ENCODE measurements around the gene PI4K2A. TPM values are rescaled to one million over a fixed set of nuclear protein-coding genes. Genes with fewer than 3 reads are reported as not detected.

PI4K2A gene
- total and polyA plus RNA-seq, 2 of the 4 experiments (the other 2 are of a cell fraction): 15.8 to 27.3 TPM

GRCh38 chr10:97669571-97669970 is 29.1 kb downstream of the PI4K2A start:
- ATAC-seq (ENCODE audit: low read depth) (no peak), DNase-seq (no peak)
- intact Hi-C loops (cut with micrococcal nuclease) (no loop called here), in situ Hi-C loops (cut with MboI; ENCODE audit: low sequenced_read_pairs) (no loop called here), dilution Hi-C loops (cut with HindIII; ENCODE audit: low sequenced_read_pairs, unreplicated experiment) (no loop called here)
- ChIA-PET POLR2A (ENCODE audit: unreplicated experiment) (no interaction called here), CTCF (no interaction called here)
- Histone ChIP-seq H3K18ac (ENCODE audit: low read depth, low read length) (no peak overlapping the region), H2BK5ac (ENCODE audit: low read depth, low read length, poor library complexity, severe bottlenecking) (no peak overlapping the region), H2BK120ac (ENCODE audit: low read depth, low read length) (no peak overlapping the region), H2AK5ac (ENCODE audit: low read depth, low read length) (no peak overlapping the region), H3K9me1 (ENCODE audit: insufficient read depth, low read length) (no peaks in the 10 kb centered on the region), H3K4me1 (ENCODE audit: control insufficient read depth, insufficient read depth, low read length) (no peaks in the 10 kb centered on the region), H4K5ac (ENCODE audit: low read depth, low read length) (no peak overlapping the region), H3K4me3 (ENCODE audit: insufficient read depth, low read depth, low read length) (no peak overlapping the region), H3K4me2 (ENCODE audit: low read depth, low read length) (no peak overlapping the region), H3K23ac (ENCODE audit: low read depth, low read length) (no peak overlapping the region), H2AFZ (replicated peaks; ENCODE audit: low read length, poor library complexity) (no peak overlapping the region), H3K79me1 (ENCODE audit: low read depth in 1 of 2, low read length in 2 of 2) (peaks cover 8 to 21% of the 10 kb centered on the region in 2 experiments; a peak in 3 of 4 replicates), H4K8ac (ENCODE audit: low read depth in 2 of 2, low read length in 2 of 2) (no peak overlapping the region), H3K14ac (replicated peaks; ENCODE audit: low read depth, low read length) (no peak overlapping the region), H4K20me1 (ENCODE audit: insufficient read depth, low read length) (no peaks in the 10 kb centered on the region; the same call in 1 of the 2 replicates), H3K27me3 (ENCODE audit: control insufficient read depth, insufficient read depth, low read length) (no peaks in the 10 kb centered on the region), H2BK15ac (ENCODE audit: low read depth, low read length) (no peak overlapping the region), H3K9ac (ENCODE audit: low read depth, low read length) (no peak overlapping the region), H3K27ac (ENCODE audit: insufficient read depth, low read length) (no peak overlapping the region), H3K4ac (ENCODE audit: low read depth, low read length) (no peak overlapping the region), H3K36me3 (ENCODE audit: control insufficient read depth, insufficient read depth, low read length) (peaks cover 48% of the 10 kb centered on the region), H2AK9ac (replicated peaks; ENCODE audit: low read depth, low read length, poor library complexity) (no peak overlapping the region), H3K9me3 (ENCODE audit: control insufficient read depth, insufficient read depth, low read length) (no peaks in the 10 kb centered on the region), H2BK20ac (ENCODE audit: low read depth, low read length) (no peak overlapping the region), H4K91ac (ENCODE audit: insufficient read depth, low read depth, low read length) (no peak overlapping the region), H3K56ac (ENCODE audit: extremely low read depth, insufficient read depth, low read length) (no peak overlapping the region)
- WGBS, 2 experiments (ENCODE audit: extremely low coverage in 2 of 2, insufficient read length in 1 of 2): 100% methylated on average over 1 of the region's 1 CpG; no CpG with 5 or more reads in 1 of the 2 experiments
- no TSS peak for BruUV-seq (replicated peaks)
- TF ChIP-seq NFE2L2 (IDR thresholded peaks at IDR 0.05; ENCODE audit: low read depth, low read length): no peak
- TF ChIP-seq MAFK (IDR thresholded peaks at IDR 0.05; ENCODE audit: low read depth, low read length): no peak
- TF ChIP-seq RCOR1 (IDR thresholded peaks at IDR 0.05; ENCODE audit: insufficient replicate concordance, low read length): no peak
- TF ChIP-seq MXI1 (IDR thresholded peaks at IDR 0.05; ENCODE audit: borderline replicate concordance, low read depth, low read length): no peak
- TF ChIP-seq MAZ (IDR thresholded peaks at IDR 0.05; ENCODE audit: borderline replicate concordance, low read depth, low read length): no peak
- TF ChIP-seq, protein P1, sequence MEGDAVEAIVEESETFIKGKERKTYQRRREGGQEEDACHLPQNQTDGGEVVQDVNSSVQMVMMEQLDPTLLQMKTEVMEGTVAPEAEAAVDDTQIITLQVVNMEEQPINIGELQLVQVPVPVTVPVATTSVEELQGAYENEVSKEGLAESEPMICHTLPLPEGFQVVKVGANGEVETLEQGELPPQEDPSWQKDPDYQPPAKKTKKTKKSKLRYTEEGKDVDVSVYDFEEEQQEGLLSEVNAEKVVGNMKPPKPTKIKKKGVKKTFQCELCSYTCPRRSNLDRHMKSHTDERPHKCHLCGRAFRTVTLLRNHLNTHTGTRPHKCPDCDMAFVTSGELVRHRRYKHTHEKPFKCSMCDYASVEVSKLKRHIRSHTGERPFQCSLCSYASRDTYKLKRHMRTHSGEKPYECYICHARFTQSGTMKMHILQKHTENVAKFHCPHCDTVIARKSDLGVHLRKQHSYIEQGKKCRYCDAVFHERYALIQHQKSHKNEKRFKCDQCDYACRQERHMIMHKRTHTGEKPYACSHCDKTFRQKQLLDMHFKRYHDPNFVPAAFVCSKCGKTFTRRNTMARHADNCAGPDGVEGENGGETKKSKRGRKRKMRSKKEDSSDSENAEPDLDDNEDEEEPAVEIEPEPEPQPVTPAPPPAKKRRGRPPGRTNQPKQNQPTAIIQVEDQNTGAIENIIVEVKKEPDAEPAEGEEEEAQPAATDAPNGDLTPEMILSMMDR (conservative IDR thresholded peaks at IDR 0.05; ENCODE audit: low read depth, low read length): no peak
- TF ChIP-seq BHLHE40 (IDR thresholded peaks at IDR 0.05; ENCODE audit: low read depth, low read length): no peak
- TF ChIP-seq POLR2A (IDR thresholded peaks at IDR 0.05; ENCODE audit: low read depth, low read length): peak; percentile 24; the same call in 1 of the 2 replicates
- no peak for TF ChIP-seq RFX5 (IDR thresholded peaks at IDR 0.05; ENCODE audit: low read depth, low read length)
